Activated naive CD8-positive, alpha-beta T cell treated with anti-CD3 and anti-CD28 coated beads for 36 hours (primary cell): Measurements from ENCODE around the gene LONP2. TPM values are rescaled to one million over a fixed set of nuclear protein-coding genes. Genes with fewer than 3 reads are reported as not detected.
"Not testable (repeated sequence)": the region's sequence is repeated elsewhere in the genome, so short reads cannot be mapped to it uniquely, and the experiment has no call there.

Experiments used
- DNase-seq: peaks from one replicate; pipeline ENCODE4 v3.0.0; 2021
- H3K27ac Mint-ChIP-seq: one replicate; pipeline ENCODE4 v1.8.0; 2022; ENCODE audit warnings: mild to moderate bottlenecking, moderate library complexity, mixed read lengths
- H3K27me3 Mint-ChIP-seq: one replicate; pipeline ENCODE4 v1.8.0; 2022; ENCODE audit warnings: mild to moderate bottlenecking, mixed read lengths
- H3K36me3 Mint-ChIP-seq: one replicate; pipeline ENCODE4 v1.8.0; 2021; ENCODE audit warnings: mild to moderate bottlenecking, mixed read lengths
- H3K4me1 Mint-ChIP-seq: one replicate; pipeline ENCODE4 v1.8.0; 2021; ENCODE audit warnings: mixed read lengths
- H3K4me3 Mint-ChIP-seq: one replicate; pipeline ENCODE4 v1.8.0; 2022; ENCODE audit warnings: mild to moderate bottlenecking, moderate library complexity, mixed read lengths
- H3K9me3 Mint-ChIP-seq: one replicate; pipeline ENCODE4 v1.8.0; 2022; ENCODE audit warnings: mixed read lengths
- total RNA-seq, 2 experiments: library from RNA; stranded (reverse); gene quantifications; one replicate each; pipeline ENCODE4 v1.2.3, GENCODE V29; 2021

LONP2 gene
- total RNA-seq, 2 experiments from 2014 or later = 52.2 to 53.0 TPM

- Mint-ChIP-seq H3K36me3 (peaks cover 28% of the 10 kb centered on the region), H3K27me3 (no peaks in the 10 kb centered on the region), H3K4me3 (no peak overlapping the region), H3K4me1 (peaks cover 2% of the 10 kb centered on the region), H3K9me3 (no peaks in the 10 kb centered on the region), H3K27ac (no peak overlapping the region)
- no peak for DNase-seq
These were observed 48.4 kb downstream of the LONP2 start for GRCh38 chr16:48292452-48292851.

- H3K27ac Mint-ChIP-seq = no peak overlapping the region
- H3K27me3 Mint-ChIP-seq = no peaks in the 10 kb centered on the region
- H3K9me3 Mint-ChIP-seq = no peaks in the 10 kb centered on the region
- H3K36me3 Mint-ChIP-seq = peaks cover 27% of the 10 kb centered on the region
- no peak overlapping the region for H3K4me3 Mint-ChIP-seq
- DNase-seq = no peak
- H3K4me1 Mint-ChIP-seq = peaks cover 5% of the 10 kb centered on the region
These were observed 50.6 kb downstream of the LONP2 start for GRCh38 chr16:48294724-48295123.

- H3K36me3 Mint-ChIP-seq = peaks cover 31% of the 10 kb centered on the region
- no peak for DNase-seq
- H3K27ac Mint-ChIP-seq = no peak overlapping the region
- no peak overlapping the region for H3K4me3 Mint-ChIP-seq
- H3K4me1 Mint-ChIP-seq = peaks cover 9% of the 10 kb centered on the region
- H3K27me3 Mint-ChIP-seq = no peaks in the 10 kb centered on the region
- H3K9me3 Mint-ChIP-seq = no peaks in the 10 kb centered on the region
These were observed 51.6 kb downstream of the LONP2 start for GRCh38 chr16:48295488-48296281.

- H3K4me3 Mint-ChIP-seq = no peak overlapping the region
- no peak for DNase-seq
- peaks cover 8% of the 10 kb centered on the region for H3K4me1 Mint-ChIP-seq
- no peaks in the 10 kb centered on the region for H3K27me3 Mint-ChIP-seq
- peaks cover 40% of the 10 kb centered on the region for H3K36me3 Mint-ChIP-seq
- peak overlapping the region; percentile 29 for H3K27ac Mint-ChIP-seq
- no peaks in the 10 kb centered on the region for H3K9me3 Mint-ChIP-seq
These were observed 55.4 kb downstream of the LONP2 start for GRCh38 chr16:48299471-48299870.

- H3K27ac Mint-ChIP-seq = peak overlapping the region; percentile 79
- peaks cover 8% of the 10 kb centered on the region for H3K4me1 Mint-ChIP-seq
- H3K9me3 Mint-ChIP-seq = no peaks in the 10 kb centered on the region
- no peaks in the 10 kb centered on the region for H3K27me3 Mint-ChIP-seq
- no peak for DNase-seq
- H3K4me3 Mint-ChIP-seq = no peak overlapping the region
- H3K36me3 Mint-ChIP-seq = peaks cover 44% of the 10 kb centered on the region
These were observed 56.3 kb downstream of the LONP2 start for GRCh38 chr16:48300391-48300856.

- Mint-ChIP-seq H3K4me1 (no peaks in the 10 kb centered on the region), H3K27ac (no peak overlapping the region), H3K9me3 (peaks cover 44% of the 10 kb centered on the region), H3K27me3 (no peaks in the 10 kb centered on the region), H3K4me3 (no peak overlapping the region), H3K36me3 (peaks cover 80% of the 10 kb centered on the region)
- DNase-seq = no peak
These were observed 64.4 kb downstream of the LONP2 start for GRCh38 chr16:48308535-48308934.

GRCh38 chr16:48310908-48311641 is 67.0 kb downstream of the LONP2 start:
- H3K27me3 Mint-ChIP-seq = no peaks in the 10 kb centered on the region
- peaks cover 2% of the 10 kb centered on the region for H3K4me1 Mint-ChIP-seq
- H3K9me3 Mint-ChIP-seq = peaks cover 48% of the 10 kb centered on the region
- peaks cover 87% of the 10 kb centered on the region for H3K36me3 Mint-ChIP-seq
- DNase-seq = no peak
- H3K27ac Mint-ChIP-seq = no peak overlapping the region
- no peak overlapping the region for H3K4me3 Mint-ChIP-seq

- Mint-ChIP-seq H3K9me3 (peaks cover 32% of the 10 kb centered on the region), H3K36me3 (peaks cover 84% of the 10 kb centered on the region), H3K4me1 (peaks cover 22% of the 10 kb centered on the region)
- H3K27ac Mint-ChIP-seq, H3K27me3 Mint-ChIP-seq, H3K4me3 Mint-ChIP-seq, DNase-seq: not testable (repeated sequence)
These were observed 69.8 kb downstream of the LONP2 start for GRCh38 chr16:48313905-48314304.

GRCh38 chr16:48317026-48317425 is 72.9 kb downstream of the LONP2 start:
- Mint-ChIP-seq H3K36me3 (peaks cover 59% of the 10 kb centered on the region), H3K27me3 (no peaks in the 10 kb centered on the region), H3K4me3 (no peak overlapping the region), H3K4me1 (peaks cover 31% of the 10 kb centered on the region), H3K9me3 (peaks cover 19% of the 10 kb centered on the region), H3K27ac (no peak overlapping the region)
- DNase-seq = no peak

GRCh38 chr16:48317614-48318315 is 73.7 kb downstream of the LONP2 start:
- DNase-seq = peak; percentile 16
- no peaks in the 10 kb centered on the region for H3K27me3 Mint-ChIP-seq
- peak overlapping the region; percentile 80 for H3K27ac Mint-ChIP-seq
- H3K36me3 Mint-ChIP-seq = peaks cover 54% of the 10 kb centered on the region
- no peak overlapping the region for H3K4me3 Mint-ChIP-seq
- H3K4me1 Mint-ChIP-seq = peaks cover 31% of the 10 kb centered on the region
- peaks cover 13% of the 10 kb centered on the region for H3K9me3 Mint-ChIP-seq

- Mint-ChIP-seq H3K27ac (peak overlapping the region; percentile 62), H3K4me1 (peaks cover 34% of the 10 kb centered on the region), H3K4me3 (no peak overlapping the region), H3K9me3 (peaks cover 6% of the 10 kb centered on the region), H3K36me3 (peaks cover 50% of the 10 kb centered on the region), H3K27me3 (no peaks in the 10 kb centered on the region)
- DNase-seq = peak; percentile 2
These were observed 74.5 kb downstream of the LONP2 start for GRCh38 chr16:48318630-48319029.

GRCh38 chr16:48321317-48322036 is 77.4 kb downstream of the LONP2 start:
- peak; percentile 4 for DNase-seq
- Mint-ChIP-seq H3K27ac (no peak overlapping the region), H3K9me3 (peaks cover 2% of the 10 kb centered on the region), H3K4me1 (peaks cover 42% of the 10 kb centered on the region), H3K36me3 (peaks cover 38% of the 10 kb centered on the region), H3K27me3 (no peaks in the 10 kb centered on the region), H3K4me3 (no peak overlapping the region)

- peaks cover 22% of the 10 kb centered on the region for H3K4me1 Mint-ChIP-seq
- no peak overlapping the region for H3K27ac Mint-ChIP-seq
These were observed 80.0 kb downstream of the LONP2 start for GRCh38 chr16:48323783-48324775.

GRCh38 chr16:48326915-48327314 is 82.8 kb downstream of the LONP2 start:
- H3K36me3 Mint-ChIP-seq = peaks cover 18% of the 10 kb centered on the region
- no peaks in the 10 kb centered on the region for H3K27me3 Mint-ChIP-seq
- no peak overlapping the region for H3K4me3 Mint-ChIP-seq
- no peaks in the 10 kb centered on the region for H3K9me3 Mint-ChIP-seq
- no peak overlapping the region for H3K27ac Mint-ChIP-seq
- H3K4me1 Mint-ChIP-seq = peaks cover 22% of the 10 kb centered on the region
- no peak for DNase-seq

More at GRCh38 chr16:48323783-48324775, 80.0 kb downstream of the LONP2 start:
- DNase-seq = no peak
- H3K9me3 Mint-ChIP-seq = no peaks in the 10 kb centered on the region
- H3K4me3 Mint-ChIP-seq = no peak overlapping the region
- H3K36me3 Mint-ChIP-seq = peaks cover 22% of the 10 kb centered on the region
- no peaks in the 10 kb centered on the region for H3K27me3 Mint-ChIP-seq
